HEK293 (cell line): ENCODE data around the gene CASP7.

Source experiments
- CTCF ChIA-PET: fragments of 350-600 bp; formaldehyde crosslinking; extraction: SDS; loops from one replicate; lab custom pipeline; 2021; ENCODE audit warnings: antibody characterized with exemption; lab: Yijun Ruan, JAX
- POLR2A ChIA-PET: fragments of 300-600 bp; formaldehyde crosslinking; extraction: SDS; loops from one replicate; lab custom pipeline; 2020; ENCODE audit warnings: antibody characterized with exemption, inconsistent platforms; lab: Yijun Ruan, JAX
- H3K27ac ChIP-seq: fragments of 200-500 bp; sonication (Bioruptor generic); 2 replicates; pipeline ENCODE4 v1.5.1; 2014; ENCODE audit warnings: low read depth, low read length, control low read depth, inconsistent platforms; ENCODE audit errors: extremely low read depth
- H3K36me3 ChIP-seq, 2 experiments: fragments of 200-500 bp in 1 of 2; sonication (Bioruptor generic) in 1 of 2; 1 replicate in 1 of 2; 2 replicates in 1 of 2; pipeline ENCODE4 v1.5.1; 2014 to 2017; ENCODE audit warnings: inconsistent platforms in 2 of 2, low read length in 2 of 2; ENCODE audit not compliant: control insufficient read depth in 2 of 2, insufficient read depth in 1 of 2
- H3K4me1 ChIP-seq: fragments of 200-500 bp; sonication (Bioruptor generic); 2 replicates; pipeline ENCODE4 v1.5.1; 2014; ENCODE audit warnings: mild to moderate bottlenecking, low read length, inconsistent platforms; ENCODE audit not compliant: control insufficient read depth, insufficient read depth
- H3K4me3 ChIP-seq: 2 replicates; pipeline ENCODE4 v1.5.1; 2011; ENCODE audit warnings: low read depth, mild to moderate bottlenecking, control low read depth, low read length, moderate library complexity
- H3K9me3 ChIP-seq: fragments of 200-500 bp; sonication (Bioruptor generic); 2 replicates; pipeline ENCODE4 v1.5.1; 2014; ENCODE audit warnings: low read depth, low read length, inconsistent platforms; ENCODE audit not compliant: control insufficient read depth, insufficient read depth
- EGR2 ChIP-seq: fragments of 450-650 bp; formaldehyde crosslinking; IDR thresholded peaks from 2 replicates; pipeline ENCODE4 v1.5.1; 2016; ENCODE audit warnings: low read depth, missing biosample characterization, missing genetic modification characterization
- INSM2 ChIP-seq: fragments of 450-650 bp; formaldehyde crosslinking; IDR thresholded peaks from 2 replicates; pipeline ENCODE4 v1.5.1; 2016; ENCODE audit warnings: missing biosample characterization, missing genetic modification characterization
- KLF1 ChIP-seq: fragments of 450-650 bp; formaldehyde crosslinking; IDR thresholded peaks from 2 replicates; pipeline ENCODE4 v1.5.1; 2016; ENCODE audit warnings: missing biosample characterization, missing genetic modification characterization
- MZF1 ChIP-seq: fragments of 450-650 bp; formaldehyde crosslinking; IDR thresholded peaks from 2 replicates; pipeline ENCODE4 v1.5.1; 2017; ENCODE audit warnings: missing biosample characterization, missing genetic modification characterization, borderline replicate concordance
- SALL2 ChIP-seq: fragments of 450-650 bp; formaldehyde crosslinking; IDR thresholded peaks from 2 replicates; pipeline ENCODE4 v1.5.0; 2017; ENCODE audit warnings: missing biosample characterization, mild to moderate bottlenecking, missing genetic modification characterization, borderline replicate concordance
- ZNF169 ChIP-seq: fragments of 450-650 bp; formaldehyde crosslinking; IDR thresholded peaks from 2 replicates; pipeline ENCODE4 v1.5.1; 2016; ENCODE audit warnings: missing biosample characterization, missing genetic modification characterization
- ZNF280D ChIP-seq: fragments of 450-650 bp; formaldehyde crosslinking; IDR thresholded peaks from 2 replicates; pipeline ENCODE4 v1.5.1; 2016; ENCODE audit warnings: missing biosample characterization, missing genetic modification characterization
- ZNF394 ChIP-seq: fragments of 450-650 bp; formaldehyde crosslinking; IDR thresholded peaks from 2 replicates; pipeline ENCODE4 v1.5.1; 2016; ENCODE audit warnings: missing biosample characterization, missing genetic modification characterization, mild to moderate bottlenecking, moderate library complexity, borderline replicate concordance
- ZNF571 ChIP-seq: fragments of 450-650 bp; formaldehyde crosslinking; IDR thresholded peaks from 2 replicates; pipeline ENCODE4 v1.5.0; 2017; ENCODE audit warnings: missing biosample characterization, missing genetic modification characterization
- ZNF626 ChIP-seq: fragments of 450-650 bp; sonication (Bioruptor Pico); formaldehyde crosslinking; IDR thresholded peaks from 2 replicates; pipeline ENCODE4 v1.5.1; 2018; ENCODE audit warnings: missing biosample characterization, missing genetic modification characterization, inconsistent platforms
- ZNF654 ChIP-seq: fragments of 450-650 bp; formaldehyde crosslinking; IDR thresholded peaks from 2 replicates; pipeline ENCODE4 v1.5.1; 2016; ENCODE audit warnings: low read depth, missing biosample characterization, missing genetic modification characterization
- ZNF692 ChIP-seq: fragments of 450-650 bp; formaldehyde crosslinking; IDR thresholded peaks from 2 replicates; pipeline ENCODE4 v1.5.1; 2016; ENCODE audit warnings: missing biosample characterization, missing genetic modification characterization
- ZXDB ChIP-seq: fragments of 450-650 bp; formaldehyde crosslinking; IDR thresholded peaks from 2 replicates; pipeline ENCODE4 v1.5.1; 2016; ENCODE audit warnings: missing biosample characterization, missing genetic modification characterization

CASP7 gene

GRCh38 chr10:113745374-113745773 is 65.7 kb downstream of the CASP7 start (continued):
- TF ChIP-seq ZNF692 (tag by site-specific recombination) (no peak), ZNF571 (tag by site-specific recombination) (no peak), ZNF169 (no peak)

- H3K27ac ChIP-seq = no peak overlapping the region
- POLR2A ChIA-PET = no interaction called here
- no peaks in the 10 kb centered on the region for H3K36me3 ChIP-seq
- no peaks in the 10 kb centered on the region; the same call in 1 of the 2 replicates for H3K4me1 ChIP-seq
- CTCF ChIA-PET = no interaction called here
- H3K4me3 ChIP-seq = no peak overlapping the region
- no peaks in the 10 kb centered on the region for H3K9me3 ChIP-seq
- TF ChIP-seq ZNF626 (tag by site-specific recombination) = no peak
- TF ChIP-seq, all 188 proteins: peak for 0
These were observed 66.7 kb downstream of the CASP7 start for GRCh38 chr10:113746217-113746957.

GRCh38 chr10:113751181-113751732 is 71.5 kb downstream of the CASP7 start, which contains the start of gene PLEKHS1:
Gene PLEKHS1, plus strand, starts transcription at chr10:113751682. Its CDS starts 3,596 bp downstream, at chr10:113755278.
- H3K36me3 ChIP-seq = no peaks in the 10 kb centered on the region
- H3K4me3 ChIP-seq = no peak within 1 kb of the TSS
- H3K4me1 ChIP-seq = no peaks in the 10 kb centered on the region; the same call in 1 of the 2 replicates
- no peak within 1 kb of the TSS for H3K27ac ChIP-seq
- ChIA-PET POLR2A (no interaction called here), CTCF (interaction anchor here (0.7 kb wide), 3 partner anchors 15 to 161 kb away, joined by 3 read pairs; no protein-coding TSS in a partner anchor)
- TF ChIP-seq SALL2 (tag by site-specific recombination) = no peak
- no peak for TF ChIP-seq INSM2 (tag by site-specific recombination)
- no peaks in the 10 kb centered on the region for H3K9me3 ChIP-seq

GRCh38 chr10:113752553-113752952 is 72.8 kb downstream of the CASP7 start:
- CTCF ChIA-PET = interaction anchor here (0.7 kb wide), 1 partner anchor 536 kb away, joined by 4 read pairs; no protein-coding TSS in a partner anchor

More at GRCh38 chr10:113752553-113752952, 72.8 kb downstream of the CASP7 start:
- POLR2A ChIA-PET = no interaction called here
- TF ChIP-seq MZF1 (tag by site-specific recombination) = no peak
- no peak for TF ChIP-seq ZNF280D
- no peak for TF ChIP-seq ZXDB (tag by site-specific recombination)
- no peak for TF ChIP-seq EGR2 (tag by site-specific recombination)
- TF ChIP-seq ZNF394 (tag by site-specific recombination) = no peak
- peak; percentile 52; the same call in 1 of the 2 replicates for TF ChIP-seq KLF1 (tag by site-specific recombination)
- TF ChIP-seq ZNF654 (tag by site-specific recombination) = no peak
- Histone ChIP-seq H3K36me3 (no peaks in the 10 kb centered on the region), H3K4me3 (no peak overlapping the region), H3K27ac (no peak overlapping the region), H3K9me3 (no peaks in the 10 kb centered on the region), H3K4me1 (no peaks in the 10 kb centered on the region)
